Adipocyte (in vitro differentiated cells): ENCODE results near the gene SIGLEC11.
A peak's percentile ranks its signal among the peaks of the same experiment; 100 is the strongest.
"Not testable (repeated sequence)": the region's sequence is repeated elsewhere in the genome, so short reads cannot be mapped to it uniquely, and the experiment has no call there.

Source experiments
- DNase-seq: peaks from one replicate; pipeline ENCODE4 v3.0.0-alpha.2; 2015; ENCODE audit warnings: low read depth
- H3K27me3 ChIP-seq: replicated peaks from 2 replicates; pipeline ENCODE4 v1.7.0; 2013; ENCODE audit warnings: mild to moderate bottlenecking, low read length, moderate library complexity; ENCODE audit not compliant: control insufficient read depth, insufficient read depth
- H3K36me3 ChIP-seq: 2 replicates; pipeline ENCODE4 v1.7.0; 2013; ENCODE audit warnings: low read length, mild to moderate bottlenecking, moderate library complexity; ENCODE audit not compliant: control insufficient read depth, insufficient read depth, severe bottlenecking
- H3K4me1 ChIP-seq: 2 replicates; pipeline ENCODE4 v1.7.0; 2013; ENCODE audit warnings: mild to moderate bottlenecking, low read length, moderate library complexity; ENCODE audit not compliant: control insufficient read depth, insufficient read depth
- H3K4me3 ChIP-seq: 2 replicates; pipeline ENCODE4 v1.7.0; 2013; ENCODE audit warnings: mild to moderate bottlenecking, low read length, moderate library complexity
- H3K9ac ChIP-seq: 2 replicates; pipeline ENCODE4 v1.7.0; 2013; ENCODE audit warnings: mild to moderate bottlenecking, low read length, moderate library complexity
- H3K9me3 ChIP-seq: 2 replicates; pipeline ENCODE4 v1.7.0; 2013; ENCODE audit warnings: mild to moderate bottlenecking, low read length, moderate library complexity; ENCODE audit not compliant: control insufficient read depth

SIGLEC11 gene

GRCh38 chr19:49959892-49960291 is 1.1 kb downstream of the SIGLEC11 start:
- H3K27me3 ChIP-seq, result peaks cover 32% of the 10 kb centered on the region
- not testable (repeated sequence) for DNase-seq, H3K9me3 ChIP-seq, H3K9ac ChIP-seq, H3K4me3 ChIP-seq, H3K36me3 ChIP-seq, H3K4me1 ChIP-seq

GRCh38 chr19:49958596-49958995 is 2.4 kb downstream of the SIGLEC11 start:
- not testable (repeated sequence) for DNase-seq, H3K4me3 ChIP-seq, H3K9me3 ChIP-seq

GRCh38 chr19:49958144-49958543 is 2.8 kb downstream of the SIGLEC11 start:
- H3K4me3 ChIP-seq, H3K4me1 ChIP-seq, H3K36me3 ChIP-seq, H3K9ac ChIP-seq, DNase-seq, H3K9me3 ChIP-seq: not testable (repeated sequence)
- H3K27me3 ChIP-seq, result peaks cover 43% of the 10 kb centered on the region

More at GRCh38 chr19:49958596-49958995, 2.4 kb downstream of the SIGLEC11 start:
- not testable (repeated sequence) for H3K36me3 ChIP-seq, H3K9ac ChIP-seq, H3K4me1 ChIP-seq
- H3K27me3 ChIP-seq, result peaks cover 43% of the 10 kb centered on the region

GRCh38 chr19:49957262-49957915 is 3.6 kb downstream of the SIGLEC11 start:
- peak; percentile 6 for DNase-seq
- Histone ChIP-seq H3K9ac (no peak overlapping the region), H3K4me3 (no peak overlapping the region)

GRCh38 chr19:49956115-49956495 is 4.9 kb downstream of the SIGLEC11 start:
- no peak for DNase-seq
- Histone ChIP-seq H3K4me3 (no peak overlapping the region), H3K4me1 (peaks cover 8% of the 10 kb centered on the region), H3K9ac (no peak overlapping the region), H3K27me3 (peaks cover 58% of the 10 kb centered on the region), H3K36me3 (no peaks in the 10 kb centered on the region), H3K9me3 (no peaks in the 10 kb centered on the region)

More at GRCh38 chr19:49957262-49957915, 3.6 kb downstream of the SIGLEC11 start:
- H3K9me3 ChIP-seq, result no peaks in the 10 kb centered on the region
- peaks cover 50% of the 10 kb centered on the region for H3K27me3 ChIP-seq
- no peaks in the 10 kb centered on the region for H3K36me3 ChIP-seq
- peaks cover 8% of the 10 kb centered on the region for H3K4me1 ChIP-seq

GRCh38 chr19:49954933-49955332 is 6.0 kb downstream of the SIGLEC11 start:
- DNase-seq, result no peak
- no peak overlapping the region for H3K4me3 ChIP-seq

GRCh38 chr19:49954092-49954829 is 6.7 kb downstream of the SIGLEC11 start:
- H3K27me3 ChIP-seq, result peaks cover 74% of the 10 kb centered on the region
- H3K9me3 ChIP-seq, result no peaks in the 10 kb centered on the region
- DNase-seq, result peak; percentile 74

More at GRCh38 chr19:49954933-49955332, 6.0 kb downstream of the SIGLEC11 start:
- H3K9ac ChIP-seq, result no peak overlapping the region
- peaks cover 68% of the 10 kb centered on the region for H3K27me3 ChIP-seq
- H3K4me1 ChIP-seq, result peaks cover 8% of the 10 kb centered on the region
- H3K36me3 ChIP-seq, result no peaks in the 10 kb centered on the region
- no peaks in the 10 kb centered on the region for H3K9me3 ChIP-seq

GRCh38 chr19:49953416-49953815 is 7.6 kb downstream of the SIGLEC11 start:
- H3K27me3 ChIP-seq, result peaks cover 76% of the 10 kb centered on the region
- H3K9me3 ChIP-seq, result no peaks in the 10 kb centered on the region
- H3K4me3 ChIP-seq, result no peak overlapping the region
- DNase-seq, result no peak
- peaks cover 8% of the 10 kb centered on the region for H3K4me1 ChIP-seq
- H3K9ac ChIP-seq, result no peak overlapping the region
- no peaks in the 10 kb centered on the region for H3K36me3 ChIP-seq

More at GRCh38 chr19:49954092-49954829, 6.7 kb downstream of the SIGLEC11 start:
- Histone ChIP-seq H3K4me3 (no peak overlapping the region), H3K4me1 (peaks cover 8% of the 10 kb centered on the region), H3K9ac (no peak overlapping the region), H3K36me3 (no peaks in the 10 kb centered on the region)

GRCh38 chr19:49952906-49953305 is 8.1 kb downstream of the SIGLEC11 start:
- Histone ChIP-seq H3K9me3 (no peaks in the 10 kb centered on the region), H3K36me3 (no peaks in the 10 kb centered on the region), H3K4me1 (peaks cover 8% of the 10 kb centered on the region), H3K27me3 (peaks cover 79% of the 10 kb centered on the region), H3K9ac (no peak overlapping the region), H3K4me3 (no peak overlapping the region)
- no peak for DNase-seq

- Histone ChIP-seq H3K27me3 (peaks cover 83% of the 10 kb centered on the region), H3K4me1 (peaks cover 8% of the 10 kb centered on the region), H3K4me3 (no peak overlapping the region), H3K9me3 (no peaks in the 10 kb centered on the region), H3K36me3 (no peaks in the 10 kb centered on the region), H3K9ac (no peak overlapping the region)
- DNase-seq, result no peak
Observed at GRCh38 chr19:49952479-49952836, 8.5 kb downstream of the SIGLEC11 start.

GRCh38 chr19:49951806-49952478 is 9.0 kb downstream of the SIGLEC11 start:
- H3K27me3 ChIP-seq, result peaks cover 82% of the 10 kb centered on the region
- H3K9ac ChIP-seq, result no peak overlapping the region
- no peaks in the 10 kb centered on the region for H3K36me3 ChIP-seq
- H3K9me3 ChIP-seq, result no peaks in the 10 kb centered on the region
- peaks cover 8% of the 10 kb centered on the region for H3K4me1 ChIP-seq
- DNase-seq, result no peak
- H3K4me3 ChIP-seq, result no peak overlapping the region
